ENCODE results near the gene HES3. TPM values are rescaled to one million over a fixed set of nuclear protein-coding genes. Genes with fewer than 3 reads are reported as not detected.

Gene HES3
- polyA plus RNA-seq, 1 of the 3 experiments (the other 2 are of a cell fraction) = not detected

GRCh38 chr1:6208723-6209660 is 35.0 kb upstream of the HES3 start:
- Histone ChIP-seq H3K27me3 (ENCODE audit: insufficient read depth) (no peaks in the 10 kb centered on the region), H3K27ac (ENCODE audit: low read depth in 2 of 2, low read length in 1 of 2) (peak overlapping the region in 1 of 2 experiments; percentile 71; a peak in 2 of 4 replicates), H3K4me1 (ENCODE audit: control insufficient read depth in 1 of 2, insufficient read depth in 2 of 2, low read depth in 1 of 2, low read length in 1 of 2) (peaks cover 0 to 18% of the 10 kb centered on the region in 2 experiments; a peak in 1 of 4 replicates), H3K9ac (peak overlapping the region; percentile 53), H3K9me2 (no peaks in the 10 kb centered on the region), H2AFZ (ENCODE audit: low read depth) (peak overlapping the region; percentile 59; the same call in 1 of the 2 replicates), H3K9me3 (no peaks in the 10 kb centered on the region), H3K79me2 (ENCODE audit: insufficient read depth) (no peaks in the 10 kb centered on the region), H3K36me3 (replicated peaks in 1 of 2; ENCODE audit: control insufficient read depth in 1 of 2, insufficient read depth in 2 of 2, low read length in 1 of 2) (peaks cover 0 to 11% of the 10 kb centered on the region in 2 experiments), H3K4me3 (ENCODE audit: low read depth in 2 of 2, low read length in 1 of 2) (peak overlapping the region; percentile 56 to 58), H3K4me2 (peak overlapping the region; percentile 85), H3F3A (replicated peaks; ENCODE audit: insufficient read depth) (no peaks in the 10 kb centered on the region), H4K20me1 (ENCODE audit: insufficient read depth) (no peaks in the 10 kb centered on the region)
- DNase-seq = peak; percentile 93
- ChIA-PET CTCF (interaction anchor here (0.6 to 5.1 kb wide), 30 partner anchors 10 to 1433 kb away, joined by 3 to 43 read pairs (median 5); partner anchors contain the start of genes ICMT and RPL22), POLR2A (interaction anchor here (0.7 to 1.6 kb wide), 4 partner anchors 10 to 36 kb away, joined by 3 to 6 read pairs (median 4); partner anchors contain the start of genes ICMT and RPL22)
- TF ChIP-seq CTCF (IDR thresholded peaks at IDR 0.05) = peak; percentile 47
- TF ChIP-seq TEAD4 (IDR thresholded peaks at IDR 0.05; ENCODE audit: borderline replicate concordance, insufficient read depth) = no peak
- TF ChIP-seq MXI1 (IDR thresholded peaks at IDR 0.05; ENCODE audit: low read depth, low read length) = peak; percentile 82
- no peak for TF ChIP-seq EP300 (IDR thresholded peaks at IDR 0.05; ENCODE audit: borderline replicate concordance in 1 of 2, low read depth in 1 of 2, low read length in 1 of 2)
- no peak for TF ChIP-seq YY1 (IDR thresholded peaks at IDR 0.05; ENCODE audit: low read depth)
- peak; percentile 65 for TF ChIP-seq NRF1 (IDR thresholded peaks at IDR 0.05; ENCODE audit: low read depth, low read length)
- TF ChIP-seq NFIC (IDR thresholded peaks at IDR 0.05; ENCODE audit: borderline replicate concordance) = no peak
- TF ChIP-seq MEF2A (IDR thresholded peaks at IDR 0.05; ENCODE audit: borderline replicate concordance, low read depth) = no peak
- peak; percentile 10 for TF ChIP-seq CHD2 (IDR thresholded peaks at IDR 0.05; ENCODE audit: low read length, partially characterized antibody)
- TF ChIP-seq RAD21 (IDR thresholded peaks at IDR 0.05; ENCODE audit: low read length) = peak; percentile 24; the same call in 1 of the 2 replicates
- TF ChIP-seq, protein P1, sequence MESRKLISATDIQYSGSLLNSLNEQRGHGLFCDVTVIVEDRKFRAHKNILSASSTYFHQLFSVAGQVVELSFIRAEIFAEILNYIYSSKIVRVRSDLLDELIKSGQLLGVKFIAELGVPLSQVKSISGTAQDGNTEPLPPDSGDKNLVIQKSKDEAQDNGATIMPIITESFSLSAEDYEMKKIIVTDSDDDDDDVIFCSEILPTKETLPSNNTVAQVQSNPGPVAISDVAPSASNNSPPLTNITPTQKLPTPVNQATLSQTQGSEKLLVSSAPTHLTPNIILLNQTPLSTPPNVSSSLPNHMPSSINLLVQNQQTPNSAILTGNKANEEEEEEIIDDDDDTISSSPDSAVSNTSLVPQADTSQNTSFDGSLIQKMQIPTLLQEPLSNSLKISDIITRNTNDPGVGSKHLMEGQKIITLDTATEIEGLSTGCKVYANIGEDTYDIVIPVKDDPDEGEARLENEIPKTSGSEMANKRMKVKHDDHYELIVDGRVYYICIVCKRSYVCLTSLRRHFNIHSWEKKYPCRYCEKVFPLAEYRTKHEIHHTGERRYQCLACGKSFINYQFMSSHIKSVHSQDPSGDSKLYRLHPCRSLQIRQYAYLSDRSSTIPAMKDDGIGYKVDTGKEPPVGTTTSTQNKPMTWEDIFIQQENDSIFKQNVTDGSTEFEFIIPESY (IDR thresholded peaks at IDR 0.05; ENCODE audit: borderline replicate concordance, low read depth) = no peak
- TF ChIP-seq JUND (IDR thresholded peaks at IDR 0.05) = no peak
- 0 out of 2 replicates have a peak, but pooled peaks have one; percentile 19 for TF ChIP-seq SMC3 (IDR thresholded peaks at IDR 0.05; ENCODE audit: low read depth, low read length)
- TF ChIP-seq, protein P2, sequence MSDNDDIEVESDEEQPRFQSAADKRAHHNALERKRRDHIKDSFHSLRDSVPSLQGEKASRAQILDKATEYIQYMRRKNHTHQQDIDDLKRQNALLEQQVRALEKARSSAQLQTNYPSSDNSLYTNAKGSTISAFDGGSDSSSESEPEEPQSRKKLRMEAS (IDR thresholded peaks at IDR 0.05; ENCODE audit: low read depth) = peak; percentile 91
- TF ChIP-seq ELF1 (IDR thresholded peaks at IDR 0.05) = no peak
- WGBS (ENCODE audit: low lambda C conversion rate) = 20% methylated on average over 1 of the region's 99 CpGs
